Pancreas (tissue), 10 donors: ENCODE results near the gene SURF4. TPM values are rescaled to one million over a fixed set of nuclear protein-coding genes. Genes with fewer than 3 reads are reported as not detected.
A peak's percentile ranks its signal among the peaks of the same experiment; 100 is the strongest.

ENCODE experiments used
- ATAC-seq, 4 donors: fragments of 200-7000 bp; cut with Tn5 transposase; one replicate each; pipeline versions ENCODE4 v1.8.0 to v1.9.1; 2020; ENCODE audit warnings: mild to moderate bottlenecking in 4 of 4, moderate library complexity in 4 of 4
- DNase-seq, 6 donors: peaks; one replicate each; pipeline ENCODE4 v3.0.0-alpha.2; 2020
- FAIRE-seq: peaks from 2 replicates; lab custom pipeline; 2012; peaks lifted over from hg19 to GRCh38; lab: Jason Lieb, UNC
- H3K27ac ChIP-seq, 4 donors: fragments of 200-600 bp; sonication (generic); 1 replicate in 3 of 4; 2 replicates in 1 of 4; pipeline versions ENCODE4 v1.5.0 to v1.8.0; 2020
- H3K27me3 ChIP-seq, 4 donors: fragments of 200-600 bp; one replicate each; pipeline ENCODE4 v1.8.0; 2021
- H3K36me3 ChIP-seq, 3 donors: fragments of 200-600 bp; sonication (generic) in 1 of 3; one replicate each; pipeline versions ENCODE4 v1.5.0 to v1.8.0; 2020 to 2021
- H3K4me1 ChIP-seq, 3 donors: fragments of 200-600 bp; one replicate each; pipeline ENCODE4 v1.8.0; 2021
- H3K4me3 ChIP-seq, 4 donors: fragments of 200-600 bp; sonication (generic) in 2 of 4; one replicate each; pipeline versions ENCODE4 v1.5.0 to v1.8.0; 2020 to 2021
- H3K9me3 ChIP-seq, 4 donors: fragments of 200-600 bp; one replicate each; pipeline ENCODE4 v1.8.0; 2021
- CTCF ChIP-seq, 4 donors: fragments of 200-600 bp; sonication (generic) in 3 of 4; IDR thresholded peaks; one replicate each; pipeline versions ENCODE4 v1.5.0 to v1.8.0; 2021; ENCODE audit warnings: antibody characterized with exemption in 4 of 4
- WGBS, 2 donors: extraction: QIAGEN DNeasy Blood & Tissue Kit; methylation state at CpG; one replicate each; pipeline ENCODE4 v1.1.7; 2013; 5-methylcytosine and 5-hydroxymethylcytosine counted together
- intact Hi-C, 3 donors: fragments of 100-400 bp; cut with DNase I; formaldehyde crosslinking; loops; one replicate each; pipeline versions ENCODE4 v1.11.1 to v1.14.2; 2022
- polyA plus RNA-seq, 2 donors: library from polyadenylated mRNA; stranded (reverse); fragments of 200-250 nt; gene quantifications; one replicate each; pipeline ENCODE4 v1.2.3, GENCODE V29; 2013
- total RNA-seq, 6 donors: library from RNA; stranded (reverse); fragmentation: NEBNext Ultra II Directional in 4 of 6; extraction: Animal tissue kit (Norgen Biotek cat#: 25700) in 4 of 6; gene quantifications; one replicate each; pipeline versions ENCODE4 v1.2.1 to v1.2.4, GENCODE V29; 2021 to 2023
- donor health status: healthy with polysubstance abuse.
- donor health status: DM: no; HTN: no; CAD: no; lungs with moderate emphysema.
- donor health status: DM: no; HTN: no; CAD: no.
- donor health status: control.
- donor health status: control.
- donor health status: Bipolar disorder and iron deficiency.
- donor health status: DM: yes; HTN: yes; CAD: no.
- donor health status: DM: no; HTN: no; CAD: no.
- donor health status: DM: no; HTN: no; CAD: no.
- donor health status: DM: yes; HTN: yes; CAD: no.

Gene SURF4
- total and polyA plus RNA-seq, 8 donors: 63.1 to 132 (median 116) TPM

- H3K9me3 ChIP-seq: no peaks in the 10 kb centered on the region
- TF ChIP-seq CTCF (IDR thresholded peaks at IDR 0.05): no peak
- H3K4me1 ChIP-seq: peaks cover 45 to 53% (median 48%) of the 10 kb centered on the region in 3 donors
- intact Hi-C loops: no loop called here
- H3K27me3 ChIP-seq: no peaks in the 10 kb centered on the region
- peak overlapping the region in 3 of 4 donors; percentile 38 to 74 (median 57) for H3K27ac ChIP-seq
- H3K36me3 ChIP-seq: peaks cover 0 to 40% (median 39%) of the 10 kb centered on the region in 3 donors
- no peak for DNase-seq
- ATAC-seq: peak in 1 of 4 donors; percentile 1
- FAIRE-seq: no peak
- H3K4me3 ChIP-seq: peak overlapping the region in 1 of 4 donors; percentile 8
- WGBS, 2 donors: 58 to 65% methylated on average over 10 of the region's 10 CpGs
Observed at GRCh38 chr9:133367778-133368177, 8.1 kb downstream of the SURF4 start.

- Histone ChIP-seq H3K36me3 (peaks cover 3 to 46% (median 39%) of the 10 kb centered on the region in 3 donors), H3K9me3 (no peaks in the 10 kb centered on the region), H3K27me3 (no peaks in the 10 kb centered on the region), H3K4me3 (no peak overlapping the region), H3K27ac (peak overlapping the region in 1 of 4 donors; percentile 16), H3K4me1 (peaks cover 42 to 48% (median 43%) of the 10 kb centered on the region in 3 donors)
- peak in 3 of 6 donors; percentile 14 to 70 (median 53) for DNase-seq
- 76 to 83% methylated on average over 22 of the region's 22 CpGs for WGBS, 2 donors
- no peak for FAIRE-seq
- TF ChIP-seq CTCF (IDR thresholded peaks at IDR 0.05): no peak
- ATAC-seq: no peak
- intact Hi-C loops: no loop called here
Observed at GRCh38 chr9:133367221-133367620, 8.6 kb downstream of the SURF4 start.

- DNase-seq (peak in 1 of 6 donors; percentile 43), FAIRE-seq (no peak), ATAC-seq (no peak)
- no peaks in the 10 kb centered on the region for H3K9me3 ChIP-seq
- no peaks in the 10 kb centered on the region for H3K27me3 ChIP-seq
- WGBS, 2 donors: 77 to 87% methylated on average over 11 of the region's 11 CpGs
- H3K36me3 ChIP-seq: peaks cover 3 to 54% (median 41%) of the 10 kb centered on the region in 3 donors
- no peak overlapping the region for H3K4me3 ChIP-seq
- TF ChIP-seq CTCF (IDR thresholded peaks at IDR 0.05): no peak
- intact Hi-C loops: no loop called here
- H3K27ac ChIP-seq: no peak overlapping the region
- peaks cover 34 to 40% (median 35%) of the 10 kb centered on the region in 3 donors for H3K4me1 ChIP-seq
Observed at GRCh38 chr9:133366435-133366834, 9.4 kb downstream of the SURF4 start.

- no peak for FAIRE-seq
- H3K27ac ChIP-seq: no peak overlapping the region
Observed at GRCh38 chr9:133362359-133363044, 13.4 kb downstream of the SURF4 start.

More at GRCh38 chr9:133362359-133363044, 13.4 kb downstream of the SURF4 start:
- DNase-seq: peak in 2 of 6 donors; percentile 52 to 70
- H3K4me3 ChIP-seq: no peak overlapping the region
- peaks cover 3 to 56% (median 41%) of the 10 kb centered on the region in 3 donors for H3K36me3 ChIP-seq
- H3K27me3 ChIP-seq: no peaks in the 10 kb centered on the region
- WGBS, 2 donors: 86 to 90% methylated on average over 15 of the region's 15 CpGs
- peaks cover 2 to 6% (median 4%) of the 10 kb centered on the region in 3 donors for H3K4me1 ChIP-seq
- no peak for TF ChIP-seq CTCF (IDR thresholded peaks at IDR 0.05)
- peak in 1 of 4 donors; percentile 5 for ATAC-seq
- H3K9me3 ChIP-seq: no peaks in the 10 kb centered on the region
- intact Hi-C loops: no loop called here
